Activated T-cell treated with anti-CD3 and anti-CD28 coated beads, Interleukin-2, amount 50 U/mL, for 72 hours (primary cell): ENCODE measurements around the gene CMKLR1. TPM values are rescaled to one million over a fixed set of nuclear protein-coding genes. Genes with fewer than 3 reads are reported as not detected.

Experiments used
- ATAC-seq, 2 donors: fragments of 150-1000 bp; cut with Tn5 transposase; replicated peaks in 1 of 2; 2 replicates each; pipeline ENCODE4 v1.10.0; 2021; ENCODE audit warnings: moderate library complexity in 2 of 2, mild to moderate bottlenecking in 1 of 2
- DNase-seq, 2 donors: peaks; one replicate each; pipeline ENCODE4 v3.0.0; 2021 to 2022; ENCODE audit warnings: mixed read lengths in 1 of 2
- H3K27ac Mint-ChIP-seq: one replicate; pipeline ENCODE4 v1.8.0; 2022; ENCODE audit warnings: mild to moderate bottlenecking, moderate library complexity, mixed read lengths
- H3K27me3 Mint-ChIP-seq: one replicate; pipeline ENCODE4 v1.8.0; 2022; ENCODE audit warnings: low read depth, mixed read lengths
- H3K36me3 Mint-ChIP-seq, 2 donors: one replicate each; pipeline ENCODE4 v1.8.0; 2022; ENCODE audit warnings: mixed read lengths in 2 of 2, mild to moderate bottlenecking in 1 of 2; ENCODE audit not compliant: insufficient read depth in 2 of 2
- H3K4me1 Mint-ChIP-seq: one replicate; pipeline ENCODE4 v1.8.0; 2022; ENCODE audit warnings: low read depth, mixed read lengths
- H3K4me3 Mint-ChIP-seq, 2 donors: one replicate each; pipeline ENCODE4 v1.8.0; 2022; ENCODE audit warnings: mild to moderate bottlenecking in 2 of 2, mixed read lengths in 2 of 2, moderate library complexity in 2 of 2
- H3K9me3 Mint-ChIP-seq, 2 donors: one replicate each; pipeline ENCODE4 v1.8.0; 2022; ENCODE audit warnings: mixed read lengths in 2 of 2
- total RNA-seq, 2 donors: library from RNA; stranded (reverse); gene quantifications; one replicate each; pipeline ENCODE4 v1.2.3, GENCODE V29; 2022

The CMKLR1 gene, protein sequence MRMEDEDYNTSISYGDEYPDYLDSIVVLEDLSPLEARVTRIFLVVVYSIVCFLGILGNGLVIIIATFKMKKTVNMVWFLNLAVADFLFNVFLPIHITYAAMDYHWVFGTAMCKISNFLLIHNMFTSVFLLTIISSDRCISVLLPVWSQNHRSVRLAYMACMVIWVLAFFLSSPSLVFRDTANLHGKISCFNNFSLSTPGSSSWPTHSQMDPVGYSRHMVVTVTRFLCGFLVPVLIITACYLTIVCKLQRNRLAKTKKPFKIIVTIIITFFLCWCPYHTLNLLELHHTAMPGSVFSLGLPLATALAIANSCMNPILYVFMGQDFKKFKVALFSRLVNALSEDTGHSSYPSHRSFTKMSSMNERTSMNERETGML
- total RNA-seq: not detected

- ATAC-seq: no peak
- Mint-ChIP-seq H3K27me3 (peaks cover 25% of the 10 kb centered on the region), H3K4me3 (peak within 1 kb of the TSS in 1 of 2 donors; percentile 11), H3K9me3 (no peaks in the 10 kb centered on the region), H3K27ac (no peak within 1 kb of the TSS), H3K4me1 (peaks cover 5% of the 10 kb centered on the region), H3K36me3 (no peaks in the 10 kb centered on the region)
- no peak for DNase-seq
Measured at GRCh38 chr12:108338915-108339657, at the start of gene CMKLR1. CMKLR1 (minus strand) TSS chr12:108339311; CDS start chr12:108293591, 45,720 bp downstream.

- no peak for ATAC-seq
- Mint-ChIP-seq H3K27ac (no peak overlapping the region), H3K27me3 (peaks cover 11% of the 10 kb centered on the region), H3K4me3 (no peak overlapping the region), H3K4me1 (no peaks in the 10 kb centered on the region), H3K36me3 (no peaks in the 10 kb centered on the region), H3K9me3 (peaks cover 0 to 1% of the 10 kb centered on the region in 2 donors)
- no peak for DNase-seq
Measured at GRCh38 chr12:108387771-108388170, 48.7 kb upstream of the CMKLR1 start.

- Mint-ChIP-seq H3K4me1 (no peaks in the 10 kb centered on the region), H3K36me3 (no peaks in the 10 kb centered on the region), H3K27ac (no peak overlapping the region), H3K9me3 (peaks cover 0 to 1% of the 10 kb centered on the region in 2 donors), H3K27me3 (peaks cover 11% of the 10 kb centered on the region), H3K4me3 (no peak overlapping the region)
- ATAC-seq (no peak), DNase-seq (no peak)
Measured at GRCh38 chr12:108386709-108387360, 47.7 kb upstream of the CMKLR1 start.

DNA sequence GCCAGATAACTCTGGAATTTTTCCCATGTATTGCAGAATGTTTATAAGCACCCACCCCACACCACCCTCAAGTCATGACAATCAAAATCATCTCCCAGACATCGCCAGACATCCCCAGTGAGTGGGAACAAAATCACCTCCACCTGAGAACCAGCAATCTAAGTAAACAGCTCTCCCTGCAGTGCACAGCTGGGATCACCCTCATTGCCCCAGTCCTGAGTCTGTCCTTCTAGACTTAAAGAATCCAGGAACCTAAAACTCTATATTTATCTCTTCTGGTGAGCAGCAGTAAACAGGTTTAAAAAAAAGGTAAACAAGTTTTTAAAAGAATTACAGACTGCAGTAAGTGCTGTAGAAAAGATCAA is 43.3 kb upstream of the CMKLR1 start:
- Mint-ChIP-seq H3K36me3 (no peaks in the 10 kb centered on the region), H3K27me3 (peaks cover 11% of the 10 kb centered on the region), H3K27ac (no peak overlapping the region), H3K4me1 (no peaks in the 10 kb centered on the region), H3K4me3 (no peak overlapping the region), H3K9me3 (peaks cover 0 to 3% of the 10 kb centered on the region in 2 donors)
- DNase-seq: no peak
- ATAC-seq: no peak

GRCh38 chr12:108381787-108382436 is 42.8 kb upstream of the CMKLR1 start:
- H3K27me3 Mint-ChIP-seq: peaks cover 11% of the 10 kb centered on the region
- H3K4me3 Mint-ChIP-seq: no peak overlapping the region
- H3K27ac Mint-ChIP-seq: no peak overlapping the region
- DNase-seq (no peak), ATAC-seq (no peak)
- H3K9me3 Mint-ChIP-seq: peaks cover 0 to 3% of the 10 kb centered on the region in 2 donors
- no peaks in the 10 kb centered on the region for H3K4me1 Mint-ChIP-seq
- H3K36me3 Mint-ChIP-seq: no peaks in the 10 kb centered on the region

- Mint-ChIP-seq H3K4me3 (no peak overlapping the region), H3K27ac (no peak overlapping the region), H3K4me1 (no peaks in the 10 kb centered on the region), H3K36me3 (peaks cover 0 to 2% of the 10 kb centered on the region in 2 donors), H3K9me3 (peaks cover 2 to 3% of the 10 kb centered on the region in 2 donors), H3K27me3 (no peaks in the 10 kb centered on the region)
- ATAC-seq (no peak), DNase-seq (no peak)
Measured at GRCh38 chr12:108380382-108380781, 41.3 kb upstream of the CMKLR1 start.

DNA sequence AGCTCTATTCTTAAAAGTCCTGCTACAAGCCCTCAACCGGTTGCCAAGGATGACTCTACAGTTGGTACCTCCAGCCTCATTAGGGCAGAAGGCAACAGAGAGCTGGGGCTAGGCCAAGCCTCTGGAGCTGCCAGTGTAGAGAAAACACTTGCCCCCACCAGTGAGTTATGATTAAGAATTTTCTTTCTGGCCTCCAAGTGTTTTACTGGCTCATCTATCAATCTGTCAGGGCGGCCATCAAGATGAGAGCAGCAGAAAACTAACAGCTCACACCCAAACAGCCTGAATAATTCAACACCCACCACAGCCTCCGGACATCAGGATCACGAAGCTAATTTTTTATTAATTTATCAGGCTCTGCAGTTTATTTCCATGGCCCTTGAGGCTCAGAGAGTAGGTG is 40.7 kb upstream of the CMKLR1 start:
- Mint-ChIP-seq H3K9me3 (peaks cover 2 to 3% of the 10 kb centered on the region in 2 donors), H3K4me1 (no peaks in the 10 kb centered on the region), H3K27ac (no peak overlapping the region), H3K4me3 (no peak overlapping the region), H3K36me3 (peaks cover 0 to 2% of the 10 kb centered on the region in 2 donors), H3K27me3 (no peaks in the 10 kb centered on the region)
- ATAC-seq (no peak), DNase-seq (no peak)

DNA sequence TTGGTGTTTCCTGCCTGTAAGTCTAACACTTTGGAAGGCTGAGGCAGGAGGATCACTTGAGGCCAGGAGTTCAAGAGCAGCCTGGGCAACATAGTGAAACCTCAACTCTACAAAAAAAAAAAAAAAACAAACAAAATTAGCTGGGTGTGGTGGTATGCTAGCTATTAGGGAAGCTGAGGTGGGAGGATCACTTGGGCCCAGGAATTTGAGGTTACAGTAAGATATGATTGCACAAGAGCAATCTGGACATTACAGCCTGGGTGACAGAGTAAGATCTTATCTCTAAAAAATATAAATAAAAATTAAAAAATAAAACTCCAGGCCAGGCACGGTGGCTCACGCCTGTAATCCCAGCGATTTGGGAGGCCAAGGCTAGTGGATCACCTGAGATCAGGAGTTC is 39.8 kb upstream of the CMKLR1 start:
- no peak overlapping the region for H3K27ac Mint-ChIP-seq
- no peaks in the 10 kb centered on the region for H3K27me3 Mint-ChIP-seq
- DNase-seq (no peak), ATAC-seq (no peak)
- no peaks in the 10 kb centered on the region for H3K4me1 Mint-ChIP-seq
- peaks cover 0 to 2% of the 10 kb centered on the region in 2 donors for H3K36me3 Mint-ChIP-seq
- no peak overlapping the region for H3K4me3 Mint-ChIP-seq
- peaks cover 2% of the 10 kb centered on the region in 2 donors for H3K9me3 Mint-ChIP-seq

DNA sequence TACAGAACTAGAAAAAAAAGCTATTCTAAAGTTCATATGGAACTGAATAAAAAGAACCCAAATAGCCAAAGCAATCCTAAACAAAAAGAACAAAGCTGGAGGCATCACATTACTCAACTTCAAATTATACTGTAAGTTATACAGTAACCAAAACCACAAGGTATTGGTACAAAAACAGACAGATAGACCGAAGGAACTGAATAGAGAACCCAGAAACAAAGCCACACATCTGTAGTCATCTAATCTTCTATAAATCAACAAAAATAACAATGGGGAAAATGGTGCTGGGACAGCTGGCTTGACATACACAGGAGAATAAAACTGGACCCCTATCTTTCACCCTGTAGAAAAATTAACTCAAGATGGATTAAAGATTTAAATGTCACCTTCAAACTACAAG is 38.1 kb upstream of the CMKLR1 start:
- ATAC-seq (no peak), DNase-seq (no peak)
- Mint-ChIP-seq H3K4me3 (no peak overlapping the region), H3K4me1 (no peaks in the 10 kb centered on the region), H3K27me3 (no peaks in the 10 kb centered on the region), H3K27ac (no peak overlapping the region), H3K36me3 (peaks cover 0 to 11% of the 10 kb centered on the region in 2 donors), H3K9me3 (peaks cover 7 to 12% of the 10 kb centered on the region in 2 donors)

GRCh38 chr12:108375986-108376663 is 37.0 kb upstream of the CMKLR1 start:
- peaks cover 7 to 12% of the 10 kb centered on the region in 2 donors for H3K9me3 Mint-ChIP-seq
- H3K27ac Mint-ChIP-seq: no peak overlapping the region
- DNase-seq (no peak), ATAC-seq (no peak)
- peaks cover 0 to 11% of the 10 kb centered on the region in 2 donors for H3K36me3 Mint-ChIP-seq
- H3K4me3 Mint-ChIP-seq: no peak overlapping the region
- no peaks in the 10 kb centered on the region for H3K27me3 Mint-ChIP-seq
- no peaks in the 10 kb centered on the region for H3K4me1 Mint-ChIP-seq

GRCh38 chr12:108374596-108375320 is 35.6 kb upstream of the CMKLR1 start:
- no peak for DNase-seq
- Mint-ChIP-seq H3K9me3 (peaks cover 7 to 12% of the 10 kb centered on the region in 2 donors), H3K27me3 (no peaks in the 10 kb centered on the region), H3K36me3 (peaks cover 0 to 11% of the 10 kb centered on the region in 2 donors), H3K27ac (no peak overlapping the region), H3K4me3 (no peak overlapping the region), H3K4me1 (no peaks in the 10 kb centered on the region)
- no peak for ATAC-seq

DNA sequence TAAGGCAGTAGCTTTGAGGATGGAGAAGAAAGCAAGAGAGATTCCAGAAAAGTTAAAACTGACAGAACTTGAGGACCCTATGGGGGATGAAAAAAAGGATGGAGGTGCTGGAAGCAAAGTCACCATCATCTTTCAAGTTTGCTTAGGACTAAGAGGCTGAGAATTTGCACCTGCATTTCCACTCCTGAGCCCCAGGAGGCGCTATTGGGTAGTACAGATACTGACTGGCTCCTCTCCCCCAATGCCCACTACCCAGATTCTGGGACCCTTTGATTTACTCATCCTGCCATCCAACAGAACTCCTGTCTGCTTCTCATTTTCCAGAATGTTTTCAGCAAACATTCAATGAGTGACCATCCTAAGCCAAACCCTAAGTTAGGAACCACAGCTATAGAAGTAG is 34.0 kb upstream of the CMKLR1 start:
- DNase-seq (no peak), ATAC-seq (no peak)
- Mint-ChIP-seq H3K27me3 (no peaks in the 10 kb centered on the region), H3K27ac (no peak overlapping the region), H3K4me3 (no peak overlapping the region), H3K9me3 (peaks cover 6 to 12% of the 10 kb centered on the region in 2 donors), H3K36me3 (peaks cover 0 to 11% of the 10 kb centered on the region in 2 donors), H3K4me1 (no peaks in the 10 kb centered on the region)
